Globus pallidus (tissue), 1 donor: Measurements from ENCODE around the gene TPD52L3.

ENCODE experiments used
- DNase-seq: peaks from one replicate; pipeline ENCODE4 v3.0.0-alpha.2; 2015; ENCODE audit warnings: low spot score

TPD52L3 gene

DNA sequence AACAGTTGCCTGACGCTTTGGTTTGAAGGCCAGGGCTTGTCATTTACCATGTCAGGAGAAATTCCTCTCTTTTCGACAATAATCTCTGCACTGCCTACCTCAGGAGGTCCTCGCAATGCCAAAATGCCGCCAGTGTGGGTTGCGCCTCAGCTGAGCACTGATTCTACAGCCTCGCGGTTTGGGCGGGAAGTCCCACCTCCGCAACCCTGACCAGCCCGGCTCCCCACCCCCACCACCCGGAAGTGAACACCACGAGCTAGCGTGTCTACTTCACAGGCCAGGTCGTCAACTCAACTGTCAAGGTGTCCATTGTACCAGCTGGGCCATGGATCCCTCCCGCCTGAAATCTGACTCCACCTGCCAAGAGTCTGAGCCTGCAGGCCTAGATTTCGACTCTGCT lies at the start of gene TPD52L3:
TSS of gene TPD52L3 (plus strand) at position 273 of the 400 bp plus-strand sequence. CDS start 221 bp downstream, outside the sequence.
- no peak for DNase-seq

DNA sequence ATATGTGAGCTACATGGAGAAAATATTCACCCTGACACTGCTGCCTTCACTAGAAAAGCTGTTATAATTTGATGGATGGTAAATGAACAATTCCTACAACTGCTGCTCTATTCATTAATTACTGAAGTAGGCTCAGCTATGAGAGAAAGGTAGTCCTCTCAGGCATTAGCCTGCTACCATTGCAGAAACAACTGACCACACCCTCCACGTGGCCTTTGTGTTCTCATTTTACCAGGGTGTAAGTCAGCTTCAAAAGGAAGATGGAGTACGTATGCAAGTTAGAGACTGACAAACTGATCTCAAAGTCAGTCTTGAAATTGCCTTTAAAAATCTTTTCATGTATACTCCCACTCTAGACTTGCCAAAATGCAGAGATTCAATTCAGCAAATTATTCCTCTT lies 26.3 kb upstream of the TPD52L3 start:
- DNase-seq, result no peak

DNA sequence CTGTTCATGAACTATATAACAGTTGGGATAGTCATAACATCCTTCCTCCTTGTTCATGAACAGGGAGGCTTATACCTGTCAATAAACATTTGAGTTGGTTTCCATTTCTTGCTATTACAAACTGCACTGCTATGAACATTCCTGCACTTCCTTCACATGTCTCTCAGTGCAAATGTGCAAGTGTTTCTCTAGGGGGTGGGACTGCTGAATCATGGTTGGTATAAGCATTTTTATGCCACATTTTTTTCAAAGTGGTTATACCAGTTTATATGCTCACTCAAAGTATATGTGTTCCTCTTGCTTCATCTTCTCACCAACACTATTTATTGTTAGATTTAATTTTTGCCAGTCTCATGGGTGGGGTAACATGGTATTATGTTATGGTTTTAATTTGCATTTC lies 25.8 kb upstream of the TPD52L3 start:
- DNase-seq, result no peak

DNA sequence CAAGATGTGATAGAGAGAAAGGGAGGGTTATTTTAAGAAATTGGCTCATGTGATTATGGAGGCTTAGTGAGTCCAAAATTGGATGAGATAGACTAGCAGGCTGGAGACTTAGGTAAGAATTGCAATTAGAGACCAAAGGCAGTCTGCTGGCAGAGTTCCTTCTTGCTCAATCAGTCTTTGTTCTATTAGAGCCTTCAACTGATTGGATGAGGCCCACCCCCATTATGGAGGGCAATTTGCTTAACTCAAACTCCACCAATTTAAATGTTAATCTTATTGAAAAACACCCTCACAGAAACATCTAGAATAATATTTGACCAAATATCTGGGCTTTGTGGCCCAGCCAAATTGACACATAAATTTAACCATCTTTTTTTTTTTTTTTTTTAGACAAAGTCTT lies 23.9 kb upstream of the TPD52L3 start:
- DNase-seq, result no peak

DNA sequence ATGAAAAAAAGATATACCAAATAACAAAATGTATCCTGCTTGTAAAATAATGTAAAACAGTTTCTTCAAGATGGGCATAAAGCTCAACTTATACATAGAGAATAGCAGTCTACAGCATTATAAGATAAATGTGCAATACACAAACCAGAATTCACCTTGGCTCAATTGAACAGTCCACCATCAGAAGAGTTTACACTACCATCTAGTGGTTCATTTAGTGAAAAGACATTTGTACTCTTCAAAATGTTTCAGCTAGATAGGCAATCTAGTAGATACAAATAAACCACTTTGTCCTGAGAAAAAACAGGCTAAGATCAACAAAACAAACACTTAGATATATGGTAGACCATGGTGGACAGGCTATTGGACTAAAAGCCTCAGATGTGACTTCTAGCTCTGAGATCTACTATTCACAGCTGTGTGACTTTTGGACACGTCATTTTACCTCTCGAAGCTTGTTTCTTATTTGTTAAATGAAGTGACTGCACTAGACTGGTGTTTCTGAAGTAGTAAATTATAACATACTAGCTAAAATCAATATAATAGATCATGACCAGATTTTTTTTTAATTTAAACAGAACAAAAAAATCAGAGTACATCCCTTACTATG lies 22.1 kb upstream of the TPD52L3 start:
- DNase-seq, result peak; percentile 38

DNA sequence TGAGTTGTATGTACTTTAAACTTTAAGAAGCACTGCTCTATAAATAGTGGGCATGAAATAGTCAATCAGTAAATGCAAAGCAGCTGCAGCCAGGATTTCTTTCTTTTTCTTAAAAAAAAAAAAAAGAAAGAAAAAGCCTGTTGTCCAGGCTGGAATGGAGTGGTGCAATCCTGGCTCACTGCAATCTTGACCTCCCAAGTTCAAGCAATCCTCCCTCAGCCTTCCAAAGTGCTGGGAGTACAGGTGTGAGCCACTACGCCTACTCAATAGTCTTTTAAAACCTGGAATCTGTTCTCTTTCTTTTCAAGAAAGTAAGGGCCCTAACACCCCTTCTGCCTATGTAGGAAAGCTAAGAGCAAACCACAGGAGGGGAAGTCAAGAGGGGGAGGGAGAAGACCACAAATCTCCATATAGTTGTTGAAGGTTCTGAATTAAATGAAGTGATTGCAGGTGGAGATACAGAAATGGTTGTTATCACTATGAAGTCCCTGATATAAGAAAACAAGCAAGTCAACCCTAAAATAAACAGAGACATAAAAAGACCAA lies 20.6 kb upstream of the TPD52L3 start:
- no peak for DNase-seq

DNA sequence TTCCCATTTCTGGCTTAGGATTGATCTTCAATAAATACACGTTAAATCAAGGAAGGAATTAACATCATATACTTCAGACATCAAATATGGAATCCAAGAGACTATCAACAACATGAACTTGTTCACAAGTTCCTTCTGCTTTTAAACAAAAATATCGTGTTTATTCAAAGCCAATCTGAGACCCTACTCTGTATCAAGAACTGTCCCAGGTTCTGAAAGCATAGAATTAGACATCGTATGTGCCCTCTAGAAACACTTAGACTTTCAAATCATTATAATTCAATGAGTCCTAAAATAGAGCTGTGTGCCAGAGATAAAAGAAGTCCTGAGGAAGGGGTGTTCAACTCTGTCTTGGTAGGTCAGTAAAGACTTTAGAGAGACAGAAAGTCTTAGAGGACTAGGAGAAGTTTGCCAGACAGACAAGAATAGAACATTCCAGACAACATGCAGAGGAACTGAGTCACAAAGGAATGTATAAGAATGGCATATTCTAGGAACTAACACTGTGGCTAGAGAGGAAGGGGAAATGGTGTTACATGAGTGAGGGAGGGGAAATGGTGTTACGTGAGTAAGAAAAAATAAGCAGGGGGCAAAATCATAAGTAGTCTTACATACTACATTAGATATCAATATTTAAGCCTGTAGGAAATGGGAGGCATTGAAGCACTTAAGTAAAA lies 2.9 kb downstream of the TPD52L3 start:
- no peak for DNase-seq

DNA sequence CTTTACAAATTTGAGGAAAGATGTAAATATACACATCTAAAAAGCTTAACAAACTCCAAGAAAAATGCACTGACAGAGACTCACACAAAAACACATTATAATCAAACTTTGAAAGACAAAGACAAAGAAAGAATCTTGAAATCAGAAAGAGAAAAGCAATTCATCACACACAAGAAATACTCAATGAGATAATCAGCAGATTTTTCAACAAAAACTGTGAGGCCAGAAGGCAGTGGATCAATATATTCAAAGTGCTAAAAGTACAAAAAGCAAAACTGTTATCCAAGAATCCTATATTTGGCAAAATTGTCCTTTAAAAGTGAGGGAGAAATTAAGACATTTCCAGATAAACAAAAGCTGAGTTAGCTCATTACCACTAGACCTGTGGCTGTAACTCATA lies 6.1 kb downstream of the TPD52L3 start:
- DNase-seq, result no peak

DNA sequence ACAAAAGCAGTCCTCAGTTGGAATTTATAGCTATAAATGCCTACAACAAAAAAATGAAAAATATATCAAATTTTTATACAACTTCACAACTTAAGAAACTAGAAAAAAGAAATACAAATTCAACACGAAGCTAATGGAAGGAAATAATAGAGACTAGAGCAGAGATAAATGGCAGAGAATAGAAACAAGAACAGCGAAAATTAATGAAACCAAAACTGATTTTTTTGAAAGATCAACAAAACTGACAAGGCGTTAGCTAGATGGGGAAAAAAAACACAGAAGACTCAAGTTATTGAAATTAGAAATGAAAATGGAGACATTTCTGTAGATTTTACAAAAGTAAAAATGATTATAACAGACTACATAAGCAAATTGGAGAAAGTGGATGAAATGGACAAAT lies 20.6 kb downstream of the TPD52L3 start:
- no peak for DNase-seq

DNA sequence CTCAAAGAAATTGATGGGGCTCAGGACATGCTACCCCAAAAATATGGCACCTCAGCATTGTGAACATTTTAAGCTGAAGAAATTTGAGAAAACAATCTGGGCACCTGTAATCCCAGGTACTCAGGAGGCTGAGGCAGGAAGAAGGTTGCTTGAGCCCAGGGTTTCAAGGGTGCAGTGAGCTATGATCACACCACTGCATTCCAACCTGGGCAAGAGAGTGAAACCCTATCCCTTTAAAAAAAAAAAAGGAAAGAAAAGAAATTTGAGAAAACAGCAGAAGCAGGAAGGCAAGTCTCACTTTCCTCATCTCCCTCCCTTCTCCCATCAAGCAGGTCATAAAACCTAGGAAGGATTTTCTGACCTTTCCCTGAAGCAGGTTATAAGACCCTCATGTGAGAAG lies 23.6 kb downstream of the TPD52L3 start:
- no peak for DNase-seq

DNA sequence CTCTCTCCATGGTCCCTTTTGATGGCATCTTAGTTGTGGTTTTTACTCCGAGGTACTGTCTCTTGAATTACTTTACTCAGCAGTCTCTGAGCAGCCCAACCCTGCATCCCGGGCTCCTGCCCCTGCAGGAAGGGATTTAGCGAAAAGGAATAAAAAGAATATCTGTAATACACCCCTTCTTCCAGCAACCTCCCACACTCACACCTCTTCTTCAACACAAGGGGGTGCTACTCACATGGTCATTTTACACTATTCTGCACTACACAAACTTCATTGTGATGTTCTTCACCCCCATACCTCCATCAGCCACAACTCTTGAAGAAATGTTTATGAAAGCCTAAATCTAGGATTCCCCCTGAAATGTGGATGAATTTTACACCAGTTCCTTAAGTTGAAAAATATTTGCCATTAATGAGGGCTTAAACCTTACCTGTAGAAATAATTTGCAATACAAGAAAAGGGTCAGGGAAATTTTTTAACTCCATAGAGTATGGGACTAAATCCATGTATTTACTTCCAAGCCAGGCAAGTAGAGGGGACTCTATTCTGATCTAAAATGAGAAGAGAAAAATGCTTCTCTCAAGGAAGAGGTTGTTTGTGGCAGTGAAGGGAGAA lies 26.0 kb downstream of the TPD52L3 start:
- DNase-seq, result peak; percentile 68

DNA sequence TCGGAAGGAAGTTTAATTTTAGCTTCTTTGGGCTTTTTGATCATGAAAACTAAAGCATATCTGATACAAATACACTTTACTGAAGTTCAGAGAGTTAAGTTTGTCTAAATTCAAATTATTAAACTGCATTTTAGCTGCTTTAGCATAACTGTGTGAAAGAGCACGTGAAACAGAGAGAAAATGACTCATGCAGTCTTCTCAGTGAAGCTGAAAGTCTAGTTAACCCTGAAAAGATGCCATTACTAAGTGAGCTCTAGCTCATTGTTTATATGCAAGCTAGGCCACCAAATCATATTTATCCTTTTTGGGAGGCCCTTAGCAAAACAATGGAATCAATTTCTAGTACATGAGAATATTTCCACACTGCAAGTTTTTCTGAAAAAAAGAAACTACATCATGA lies 27.6 kb downstream of the TPD52L3 start:
- DNase-seq, result no peak

DNA sequence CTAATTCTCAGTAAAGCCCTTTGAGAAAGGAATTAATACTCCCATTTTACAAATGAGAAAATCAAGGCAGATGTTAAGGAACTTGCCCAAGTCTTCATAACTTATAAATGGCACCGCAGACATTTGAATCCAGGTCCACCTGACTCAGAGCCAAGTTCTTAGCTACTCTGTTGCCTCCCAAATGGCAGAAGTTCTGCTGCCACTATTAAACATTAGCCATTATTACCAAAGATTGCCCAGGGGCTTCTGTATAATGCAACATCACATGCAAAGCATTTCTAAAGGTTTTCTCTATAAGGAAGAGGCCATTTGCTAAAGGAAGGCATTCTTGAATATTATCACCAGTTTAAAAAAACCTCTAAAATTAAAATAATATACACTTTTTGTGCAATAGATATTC lies 28.3 kb downstream of the TPD52L3 start:
- no peak for DNase-seq

DNA sequence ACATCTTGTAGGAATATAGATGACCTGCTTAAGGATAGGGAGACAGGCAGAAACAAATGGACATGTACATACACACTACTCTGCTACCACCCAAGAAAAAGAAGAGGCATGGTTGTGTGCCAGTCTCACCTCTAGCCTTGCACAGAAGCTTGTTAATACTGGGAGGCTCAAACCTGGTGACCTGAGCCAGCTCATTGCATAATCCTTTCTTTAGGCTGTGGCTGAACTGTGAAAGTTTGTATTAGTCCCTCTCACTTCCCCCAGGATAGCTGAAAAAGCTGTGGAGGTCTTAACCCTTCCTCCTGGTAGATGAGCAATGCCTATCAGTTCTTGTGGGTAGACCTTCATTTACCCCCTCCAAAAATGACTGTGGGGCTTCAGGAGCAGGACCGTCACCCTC lies 28.7 kb downstream of the TPD52L3 start:
- no peak for DNase-seq

DNA sequence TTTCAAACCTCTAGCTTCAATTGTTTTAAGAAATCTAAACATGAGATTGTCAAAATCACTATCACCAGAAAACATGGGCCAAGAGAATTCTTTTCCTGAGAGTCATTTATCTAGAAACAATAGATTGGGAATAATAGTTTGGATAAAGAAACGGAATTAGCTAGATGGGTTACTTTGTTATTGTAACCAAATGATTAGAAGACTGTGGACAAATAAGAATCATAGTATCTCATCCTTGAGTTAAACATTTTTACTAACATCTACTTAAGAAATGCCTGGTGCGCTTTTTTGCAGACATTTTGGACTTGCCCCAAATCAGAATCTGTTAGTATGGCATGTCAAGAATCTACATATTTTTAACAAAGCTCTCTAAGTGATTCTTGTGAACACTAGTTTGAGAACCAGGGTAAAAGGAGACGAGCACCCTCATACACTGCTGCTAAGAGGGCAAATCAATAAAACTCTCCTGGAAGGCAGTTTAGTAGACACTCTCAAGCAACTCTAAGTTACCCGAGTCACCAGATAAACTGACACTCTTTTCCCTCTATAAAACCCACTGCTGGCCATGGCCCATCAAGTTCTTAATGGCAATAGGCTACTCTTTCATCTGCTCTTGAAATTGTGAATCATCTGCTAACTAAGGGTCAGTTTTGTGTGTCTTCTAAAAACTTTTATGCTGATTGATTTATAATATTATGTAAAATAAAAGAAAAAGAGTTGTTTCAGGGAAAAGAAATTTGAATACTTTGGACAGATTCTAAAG lies 39.1 kb downstream of the TPD52L3 start:
- no peak for DNase-seq

DNA sequence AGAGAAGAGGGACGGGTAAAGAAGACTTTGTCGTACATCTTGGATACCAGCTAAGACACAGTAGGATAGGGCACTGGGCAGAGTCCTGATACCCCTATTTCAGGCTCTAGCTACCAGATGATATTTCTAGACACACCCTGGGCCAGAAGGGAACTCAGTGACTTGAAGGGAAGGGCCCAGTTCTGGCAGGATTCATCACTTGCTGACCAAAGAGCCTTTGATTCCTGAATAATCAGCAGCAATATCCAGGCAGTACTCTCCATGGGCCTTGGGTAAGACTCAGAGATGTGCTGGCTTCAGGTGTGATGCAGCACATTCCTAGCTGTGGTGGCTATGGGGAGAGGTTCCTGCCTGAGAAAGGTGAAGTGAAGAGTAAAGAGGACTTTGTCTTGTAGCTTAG lies 40.7 kb downstream of the TPD52L3 start:
- DNase-seq, result no peak
